GM19467 (cell line): Measurements from ENCODE around the gene CLSTN2.

Experiments
- ATAC-seq: cut with Tn5 transposase; IDR thresholded peaks from one replicate; pipeline ENCODE4 v1.9.1; 2021; ENCODE audit warnings: mild to moderate bottlenecking, moderate library complexity; ENCODE audit not compliant: unreplicated experiment

The CLSTN2 gene

GRCh38 chr3:140572334-140572733, 637.3 kb downstream of the CLSTN2 start:
- ATAC-seq, result no peak

- ATAC-seq, result no peak
Measured at GRCh38 chr3:140573011-140573410, 638.0 kb downstream of the CLSTN2 start.

GRCh38 chr3:140574375-140574774, 639.4 kb downstream of the CLSTN2 start:
- no peak for ATAC-seq

GRCh38 chr3:140576449-140576848, 641.5 kb downstream of the CLSTN2 start:
- no peak for ATAC-seq

GRCh38 chr3:140577911-140578310, 642.9 kb downstream of the CLSTN2 start:
- ATAC-seq, result no peak

GRCh38 chr3:140579260-140579659, 644.3 kb downstream of the CLSTN2 start:
- ATAC-seq, result no peak

GRCh38 chr3:140580746-140581145, 645.8 kb downstream of the CLSTN2 start:
- no peak for ATAC-seq

GRCh38 chr3:140584549-140584948, 649.6 kb downstream of the CLSTN2 start:
- no peak for ATAC-seq

- ATAC-seq, result no peak
Measured at GRCh38 chr3:140585828-140586227, 650.8 kb downstream of the CLSTN2 start.

- ATAC-seq, result no peak
Measured at GRCh38 chr3:140586311-140586710, 651.3 kb downstream of the CLSTN2 start.

- no peak for ATAC-seq
Measured at GRCh38 chr3:140588558-140588957, 653.6 kb downstream of the CLSTN2 start.

GRCh38 chr3:140593766-140594165, 658.8 kb downstream of the CLSTN2 start:
- no peak for ATAC-seq

GRCh38 chr3:140595295-140595694, 660.3 kb downstream of the CLSTN2 start:
- ATAC-seq, result no peak

GRCh38 chr3:140597364-140597763, 662.4 kb downstream of the CLSTN2 start:
- no peak for ATAC-seq

GRCh38 chr3:140597792-140598191, 662.8 kb downstream of the CLSTN2 start:
- no peak for ATAC-seq

- ATAC-seq, result no peak
Measured at GRCh38 chr3:140599009-140599408, 664.0 kb downstream of the CLSTN2 start.

- no peak for ATAC-seq
Measured at GRCh38 chr3:140599496-140599895, 664.5 kb downstream of the CLSTN2 start.

GRCh38 chr3:140601881-140602280, 666.9 kb downstream of the CLSTN2 start:
- ATAC-seq, result no peak

- no peak for ATAC-seq
Measured at GRCh38 chr3:140602781-140603180, 667.8 kb downstream of the CLSTN2 start.

GRCh38 chr3:140603766-140604165, 668.8 kb downstream of the CLSTN2 start:
- no peak for ATAC-seq

- no peak for ATAC-seq
Measured at GRCh38 chr3:140610544-140610943, 675.6 kb downstream of the CLSTN2 start.

- ATAC-seq, result no peak
Measured at GRCh38 chr3:140614001-140614400, 679.0 kb downstream of the CLSTN2 start.

GRCh38 chr3:140617135-140617534, 682.1 kb downstream of the CLSTN2 start:
- no peak for ATAC-seq

GRCh38 chr3:140626856-140627255, 691.9 kb downstream of the CLSTN2 start:
- no peak for ATAC-seq
